Spleen (tissue), 11 donors: ENCODE results near the gene UBR4. TPM values are rescaled to one million over a fixed set of nuclear protein-coding genes. Genes with fewer than 3 reads are reported as not detected.
A peak's percentile ranks its signal among the peaks of the same experiment; 100 is the strongest.

Experiments
- DNase-seq: peaks from one replicate; pipeline ENCODE4 v3.0.0-alpha.2; 2020
- H3K27ac ChIP-seq, 8 donors: fragments of 200-600 bp; sonication (generic) in 7 of 8; 1 replicate in 4 of 8; 2 replicates in 4 of 8; pipeline versions ENCODE4 v1.5.0 to v1.8.0; 2016 to 2021; ENCODE audit warnings: inconsistent platforms in 4 of 8, mild to moderate bottlenecking in 4 of 8, moderate library complexity in 1 of 8
- H3K27me3 ChIP-seq, 7 donors: fragments of 200-600 bp; sonication (generic) in 6 of 7; replicated peaks in 1 of 7; 1 replicate in 4 of 7; 2 replicates in 3 of 7; pipeline versions ENCODE4 v1.5.0 to v1.8.0; 2016 to 2021; ENCODE audit warnings: inconsistent platforms in 3 of 7, mild to moderate bottlenecking in 1 of 7
- H3K36me3 ChIP-seq, 6 donors: fragments of 200-600 bp; sonication (generic) in 5 of 6; 1 replicate in 4 of 6; 2 replicates in 2 of 6; pipeline versions ENCODE4 v1.5.0 to v1.8.0; 2016 to 2021; ENCODE audit warnings: inconsistent platforms in 2 of 6
- H3K4me1 ChIP-seq, 6 donors: fragments of 200-600 bp; sonication (generic) in 5 of 6; 1 replicate in 3 of 6; 2 replicates in 3 of 6; pipeline versions ENCODE4 v1.5.0 to v1.8.0; 2016 to 2021; ENCODE audit warnings: inconsistent platforms in 3 of 6
- H3K4me3 ChIP-seq, 8 donors: fragments of 200-600 bp; sonication (generic) in 7 of 8; 1 replicate in 4 of 8; 2 replicates in 4 of 8; pipeline versions ENCODE4 v1.5.0 to v1.8.0; 2016 to 2021; ENCODE audit warnings: inconsistent platforms in 4 of 8, mild to moderate bottlenecking in 4 of 8, moderate library complexity in 2 of 8
- H3K9me3 ChIP-seq, 8 donors: fragments of 200-600 bp; sonication (generic) in 7 of 8; 1 replicate in 4 of 8; 2 replicates in 4 of 8; pipeline versions ENCODE4 v1.5.0 to v1.8.0; 2016 to 2021; ENCODE audit warnings: inconsistent platforms in 4 of 8
- CTCF ChIP-seq, 11 experiments: fragments of 200-600 bp in 7 of 11; fragments of 450-650 bp in 4 of 11; sonication (generic) in 4 of 11; IDR thresholded peaks in 8 of 11; conservative IDR thresholded peaks in 3 of 11; 1 replicate in 7 of 11; 2 replicates in 4 of 11; pipeline versions ENCODE4 v1.4.0 to v1.8.0; 2016 to 2021; ENCODE audit warnings: antibody characterized with exemption in 11 of 11, inconsistent platforms in 4 of 11, mild to moderate bottlenecking in 1 of 11
- POLR2A ChIP-seq, 3 donors: fragments of 450-650 bp; IDR thresholded peaks; one replicate each; pipeline ENCODE4 v1.5.1; 2017; ENCODE audit warnings: antibody characterized with exemption in 3 of 3, mild to moderate bottlenecking in 1 of 3
- POLR2AphosphoS5 ChIP-seq, 3 donors: sonication (generic); formaldehyde crosslinking; IDR thresholded peaks; one replicate each; pipeline ENCODE4 v1.5.1; 2017; ENCODE audit warnings: antibody characterized with exemption in 3 of 3
- WGBS, 5 donors: extraction: QIAGEN DNeasy Blood & Tissue Kit in 3 of 5; methylation state at CpG; one replicate each; pipeline versions ENCODE4 v1.1.5 to v1.1.7; 2013 to 2018; 5-methylcytosine and 5-hydroxymethylcytosine counted together
- intact Hi-C: fragments of 100-400 bp; cut with DNase I; formaldehyde crosslinking; loops from one replicate; pipeline ENCODE4 v1.15.0; 2023; ENCODE audit warnings: low total_unique reads
- polyA plus RNA-seq, 3 donors: library from polyadenylated mRNA; stranded (reverse); fragments of 200-250 nt; gene quantifications; one replicate each; pipeline ENCODE4 v1.2.1, GENCODE V29; 2013
- total RNA-seq, 7 donors: library from RNA; depleted of rRNA in 3 of 7; stranded (reverse); fragments of >200 nt in 3 of 7; fragmentation: NEBNext Ultra II Directional in 4 of 7; extraction: Animal tissue kit (Norgen Biotek cat#: 25700) in 4 of 7; gene quantifications; one replicate each; pipeline versions ENCODE4 v1.1.0 to v1.2.1, GENCODE V29; 2016 to 2021
- donor health status: healthy with polysubstance abuse.
- donor health status: DM: no; HTN: no; CAD: no; lungs with moderate emphysema.
- donor health status: DM: no; HTN: no; CAD: no.
- donor health status: Bipolar disorder and iron deficiency.
- donor health status: healthy.
- donor health status: DM: no; HTN: no; CAD: no.
- donor health status: DM: yes; HTN: yes; CAD: no.

The UBR4 gene
- total and polyA plus RNA-seq, 10 donors: 72.5 to 184 (median 149) TPM

GRCh38 chr1:19053486-19053885, 156.6 kb downstream of the UBR4 start:
- intact Hi-C loops: no loop called here
- peaks cover 0 to 21% (median 9%) of the 10 kb centered on the region in 6 donors for H3K4me1 ChIP-seq
- DNase-seq: no peak
- TF ChIP-seq CTCF (IDR thresholded peaks at IDR 0.05 in 8 of 11, conservative IDR thresholded peaks at IDR 0.05 in 3 of 11) (no peak), POLR2AphosphoS5 (IDR thresholded peaks at IDR 0.05) (no peak), POLR2A (IDR thresholded peaks at IDR 0.05) (no peak)
- H3K27me3 ChIP-seq: peaks cover 0 to 64% (median 18%) of the 10 kb centered on the region in 7 donors
- no peak overlapping the region for H3K4me3 ChIP-seq
- H3K9me3 ChIP-seq: no peaks in the 10 kb centered on the region
- no peaks in the 10 kb centered on the region for H3K36me3 ChIP-seq
- no peak overlapping the region for H3K27ac ChIP-seq
- 70 to 77% (median 75%) methylated on average over 5 to 8 of the region's 8 CpGs for WGBS, 5 donors

GRCh38 chr1:19049798-19050197, 160.3 kb downstream of the UBR4 start:
- H3K9me3 ChIP-seq: no peaks in the 10 kb centered on the region
- no peak for DNase-seq
- H3K27me3 ChIP-seq: peaks cover 0 to 28% (median 10%) of the 10 kb centered on the region in 7 donors
- 83 to 95% (median 90%) methylated on average over 5 of the region's 5 CpGs for WGBS, 5 donors
- H3K36me3 ChIP-seq: no peaks in the 10 kb centered on the region
- TF ChIP-seq POLR2A (IDR thresholded peaks at IDR 0.05) (no peak), CTCF (IDR thresholded peaks at IDR 0.05 in 8 of 11, conservative IDR thresholded peaks at IDR 0.05 in 3 of 11) (no peak), POLR2AphosphoS5 (IDR thresholded peaks at IDR 0.05) (no peak)
- H3K4me3 ChIP-seq: no peak overlapping the region
- intact Hi-C loops: no loop called here
- H3K4me1 ChIP-seq: peaks cover 0 to 21% (median 12%) of the 10 kb centered on the region in 6 donors
- H3K27ac ChIP-seq: no peak overlapping the region

- TF ChIP-seq POLR2A (IDR thresholded peaks at IDR 0.05) (no peak), CTCF (IDR thresholded peaks at IDR 0.05 in 8 of 11, conservative IDR thresholded peaks at IDR 0.05 in 3 of 11) (no peak), POLR2AphosphoS5 (IDR thresholded peaks at IDR 0.05) (no peak)
- Histone ChIP-seq H3K9me3 (no peaks in the 10 kb centered on the region), H3K36me3 (no peaks in the 10 kb centered on the region), H3K27me3 (peaks cover 0 to 23% (median 5%) of the 10 kb centered on the region in 7 donors), H3K27ac (no peak overlapping the region), H3K4me3 (no peak overlapping the region), H3K4me1 (peaks cover 0 to 18% (median 10%) of the 10 kb centered on the region in 6 donors)
- WGBS, 5 donors: 74 to 83% (median 78%) methylated on average over 15 of the region's 15 CpGs
- intact Hi-C loops: no loop called here
- no peak for DNase-seq
Measured at GRCh38 chr1:19049128-19049768, 160.8 kb downstream of the UBR4 start.

- Histone ChIP-seq H3K27me3 (peaks cover 0 to 22% (median 0%) of the 10 kb centered on the region in 7 donors), H3K4me3 (no peak overlapping the region), H3K36me3 (no peaks in the 10 kb centered on the region), H3K9me3 (no peaks in the 10 kb centered on the region), H3K4me1 (peaks cover 0 to 28% (median 12%) of the 10 kb centered on the region in 6 donors), H3K27ac (no peak overlapping the region)
- TF ChIP-seq CTCF (IDR thresholded peaks at IDR 0.05 in 8 of 11, conservative IDR thresholded peaks at IDR 0.05 in 3 of 11): no peak
- TF ChIP-seq POLR2AphosphoS5 (IDR thresholded peaks at IDR 0.05): no peak
- no peak for TF ChIP-seq POLR2A (IDR thresholded peaks at IDR 0.05)
- intact Hi-C loops: no loop called here
- DNase-seq: peak; percentile 55
- WGBS, 5 donors: 85 to 95% (median 92%) methylated on average over 9 to 10 of the region's 10 CpGs
Measured at GRCh38 chr1:19046972-19047731, 162.9 kb downstream of the UBR4 start.
